AG09309 (cell line): ENCODE results near the gene MYLK4.

Source experiments
- DNase-seq: peaks from one replicate; pipeline ENCODE4 v3.0.0-alpha.2; 2010; ENCODE audit warnings: low read depth
- H3K4me3 ChIP-seq: 2 replicates; pipeline ENCODE4 v1.5.1; 2011; ENCODE audit warnings: mild to moderate bottlenecking, low read depth, low read length, moderate library complexity; ENCODE audit not compliant: control insufficient read depth
- CTCF ChIP-seq: IDR thresholded peaks from 2 replicates; pipeline ENCODE4 v1.5.1; 2011; ENCODE audit warnings: mild to moderate bottlenecking, low read depth, low read length, inconsistent platforms; ENCODE audit not compliant: insufficient read depth, control insufficient read depth; ENCODE audit errors: missing control alignments

The MYLK4 gene

GRCh38 chr6:2794171-2794730, 43.5 kb upstream of the MYLK4 start:
- TF ChIP-seq CTCF = no peak
- no peak for DNase-seq
- no peak overlapping the region for H3K4me3 ChIP-seq

- no peak for DNase-seq
- TF ChIP-seq CTCF = no peak
- no peak overlapping the region for H3K4me3 ChIP-seq
Measured at GRCh38 chr6:2793534-2794151, 42.9 kb upstream of the MYLK4 start.

GRCh38 chr6:2792330-2793110, 41.8 kb upstream of the MYLK4 start:
- no peak overlapping the region for H3K4me3 ChIP-seq

GRCh38 chr6:2791450-2791974, 40.8 kb upstream of the MYLK4 start:
- no peak for TF ChIP-seq CTCF
- H3K4me3 ChIP-seq = no peak overlapping the region
- DNase-seq = no peak

More at GRCh38 chr6:2792330-2793110, 41.8 kb upstream of the MYLK4 start:
- DNase-seq = no peak
- TF ChIP-seq CTCF = no peak

- DNase-seq = peak; percentile 70
- H3K4me3 ChIP-seq = no peak overlapping the region; the same call in 1 of the 2 replicates
- peak; percentile 80 for TF ChIP-seq CTCF
Measured at GRCh38 chr6:2790588-2791449, 40.1 kb upstream of the MYLK4 start.

GRCh38 chr6:2786269-2786668, 35.5 kb upstream of the MYLK4 start:
- no peak for TF ChIP-seq CTCF
- no peak for DNase-seq
- no peak overlapping the region for H3K4me3 ChIP-seq
